ENCODE measurements around the gene CHCHD10.
A peak's percentile ranks its signal among the peaks of the same experiment; 100 is the strongest.

The CHCHD10 gene

GRCh38 chr22:23754220-23754919 lies 13.4 kb downstream of the CHCHD10 start, which contains the start of gene VPREB3:
VPREB3 (minus strand) TSS chr22:23754425; CDS start chr22:23754363, 62 bp downstream.
- no peak for DNase-seq
- Mint-ChIP-seq H3K4me3 (peak within 1 kb of the TSS; percentile 69 to 77), H3K36me3 (peaks cover 0 to 7% of the 10 kb centered on the region in 2 donors), H3K4me1 (peaks cover 46 to 83% of the 10 kb centered on the region in 2 donors), H3K27me3 (no peaks in the 10 kb centered on the region), H3K9me3 (peaks cover 0 to 2% of the 10 kb centered on the region in 2 donors), H3K27ac (peak within 1 kb of the TSS; percentile 82)
- no peak for ATAC-seq (replicated peaks)

- H3K4me1 Mint-ChIP-seq: peaks cover 46 to 83% of the 10 kb centered on the region in 2 donors
- H3K27me3 Mint-ChIP-seq: no peaks in the 10 kb centered on the region
- peaks cover 0 to 7% of the 10 kb centered on the region in 2 donors for H3K36me3 Mint-ChIP-seq
- H3K27ac Mint-ChIP-seq: peak overlapping the region; percentile 82
- peak overlapping the region; percentile 69 to 77 for H3K4me3 Mint-ChIP-seq
- peaks cover 0 to 2% of the 10 kb centered on the region in 2 donors for H3K9me3 Mint-ChIP-seq
- ATAC-seq (replicated peaks) (no peak), DNase-seq (no peak)
These were observed 14.4 kb downstream of the CHCHD10 start for GRCh38 chr22:23753385-23753784.

- peak; percentile 58 to 61 for ATAC-seq (replicated peaks)
- Mint-ChIP-seq H3K4me3 (peak overlapping the region; percentile 89 to 92), H3K27me3 (no peaks in the 10 kb centered on the region)
These were observed 15.0 kb downstream of the CHCHD10 start for GRCh38 chr22:23752750-23753149.

GRCh38 chr22:23752090-23752691 lies 15.6 kb downstream of the CHCHD10 start:
- Mint-ChIP-seq H3K4me3 (peak overlapping the region; percentile 89 to 92), H3K27ac (peak overlapping the region; percentile 97), H3K36me3 (peaks cover 0 to 7% of the 10 kb centered on the region in 2 donors), H3K27me3 (no peaks in the 10 kb centered on the region), H3K9me3 (peaks cover 0 to 2% of the 10 kb centered on the region in 2 donors), H3K4me1 (peaks cover 44 to 74% of the 10 kb centered on the region in 2 donors)
- DNase-seq (peak; percentile 89), ATAC-seq (replicated peaks) (peak; percentile 73 to 78)

More at GRCh38 chr22:23752750-23753149, 15.0 kb downstream of the CHCHD10 start:
- H3K36me3 Mint-ChIP-seq: peaks cover 0 to 7% of the 10 kb centered on the region in 2 donors
- peak; percentile 67 for DNase-seq
- H3K27ac Mint-ChIP-seq: peak overlapping the region; percentile 97
- peaks cover 46 to 80% of the 10 kb centered on the region in 2 donors for H3K4me1 Mint-ChIP-seq
- peaks cover 0 to 2% of the 10 kb centered on the region in 2 donors for H3K9me3 Mint-ChIP-seq

- Mint-ChIP-seq H3K4me3 (peak overlapping the region; percentile 89 to 92), H3K36me3 (peaks cover 2 to 11% of the 10 kb centered on the region in 2 donors), H3K4me1 (peaks cover 43 to 72% of the 10 kb centered on the region in 2 donors), H3K9me3 (no peaks in the 10 kb centered on the region), H3K27me3 (no peaks in the 10 kb centered on the region), H3K27ac (peak overlapping the region; percentile 97)
- ATAC-seq (replicated peaks) (peak; percentile 5 to 8), DNase-seq (peak; percentile 17)
These were observed 16.3 kb downstream of the CHCHD10 start for GRCh38 chr22:23751441-23751996.

GRCh38 chr22:23750714-23751440 lies 16.9 kb downstream of the CHCHD10 start, which contains the start of gene ZNF70:
ZNF70 (minus strand) TSS chr22:23751112; CDS start chr22:23745140, 5,972 bp downstream.
- Mint-ChIP-seq H3K27me3 (no peaks in the 10 kb centered on the region), H3K27ac (peak within 1 kb of the TSS; percentile 97), H3K4me3 (peak within 1 kb of the TSS; percentile 89 to 92), H3K9me3 (no peaks in the 10 kb centered on the region), H3K4me1 (peaks cover 44 to 74% of the 10 kb centered on the region in 2 donors), H3K36me3 (peaks cover 5 to 13% of the 10 kb centered on the region in 2 donors)
- ATAC-seq (replicated peaks): peak; percentile 71 to 75
- peak; percentile 82 for DNase-seq

GRCh38 chr22:23750367-23750713 lies 17.4 kb downstream of the CHCHD10 start:
- Mint-ChIP-seq H3K4me3 (peak overlapping the region; percentile 89 to 92), H3K27ac (peak overlapping the region; percentile 92), H3K9me3 (no peaks in the 10 kb centered on the region), H3K36me3 (peaks cover 5 to 14% of the 10 kb centered on the region in 2 donors), H3K4me1 (peaks cover 41 to 75% of the 10 kb centered on the region in 2 donors), H3K27me3 (no peaks in the 10 kb centered on the region)
- no peak for ATAC-seq (replicated peaks)
- DNase-seq: no peak

- Mint-ChIP-seq H3K4me3 (peak overlapping the region in 1 of 2 donors; percentile 92), H3K9me3 (no peaks in the 10 kb centered on the region), H3K27me3 (no peaks in the 10 kb centered on the region), H3K27ac (no peak overlapping the region), H3K36me3 (peaks cover 9 to 19% of the 10 kb centered on the region in 2 donors), H3K4me1 (peaks cover 37 to 72% of the 10 kb centered on the region in 2 donors)
- no peak for ATAC-seq (replicated peaks)
- DNase-seq: no peak
These were observed 17.9 kb downstream of the CHCHD10 start for GRCh38 chr22:23749841-23750301.

- Mint-ChIP-seq H3K36me3 (peaks cover 29 to 37% of the 10 kb centered on the region in 2 donors), H3K4me3 (no peak overlapping the region), H3K27me3 (no peaks in the 10 kb centered on the region), H3K9me3 (peaks cover 3 to 4% of the 10 kb centered on the region in 2 donors), H3K4me1 (peaks cover 14 to 38% of the 10 kb centered on the region in 2 donors), H3K27ac (no peak overlapping the region)
- no peak for DNase-seq
- no peak for ATAC-seq (replicated peaks)
These were observed 22.0 kb downstream of the CHCHD10 start for GRCh38 chr22:23745791-23746190.

- H3K9me3 Mint-ChIP-seq: peaks cover 3 to 4% of the 10 kb centered on the region in 2 donors
- H3K4me3 Mint-ChIP-seq: no peak overlapping the region
- H3K27ac Mint-ChIP-seq: peak overlapping the region; percentile 85
- no peaks in the 10 kb centered on the region for H3K27me3 Mint-ChIP-seq
- ATAC-seq (replicated peaks): no peak
- H3K36me3 Mint-ChIP-seq: peaks cover 29 to 33% of the 10 kb centered on the region in 2 donors
- DNase-seq: no peak
- H3K4me1 Mint-ChIP-seq: peaks cover 6 to 25% of the 10 kb centered on the region in 2 donors
These were observed 23.3 kb downstream of the CHCHD10 start for GRCh38 chr22:23744485-23744884.

GRCh38 chr22:23744001-23744400 lies 23.8 kb downstream of the CHCHD10 start:
- ATAC-seq (replicated peaks) (no peak), DNase-seq (no peak)
- Mint-ChIP-seq H3K4me3 (no peak overlapping the region), H3K4me1 (peaks cover 6 to 25% of the 10 kb centered on the region in 2 donors), H3K36me3 (peaks cover 29 to 33% of the 10 kb centered on the region in 2 donors), H3K27me3 (no peaks in the 10 kb centered on the region), H3K9me3 (peaks cover 3 to 4% of the 10 kb centered on the region in 2 donors), H3K27ac (no peak overlapping the region)

GRCh38 chr22:23743303-23743705 lies 24.5 kb downstream of the CHCHD10 start:
- no peak for ATAC-seq (replicated peaks)
- Mint-ChIP-seq H3K4me1 (peaks cover 6 to 25% of the 10 kb centered on the region in 2 donors), H3K36me3 (peaks cover 29 to 33% of the 10 kb centered on the region in 2 donors), H3K27ac (no peak overlapping the region), H3K4me3 (no peak overlapping the region), H3K27me3 (no peaks in the 10 kb centered on the region), H3K9me3 (peaks cover 3 to 4% of the 10 kb centered on the region in 2 donors)
- no peak for DNase-seq

GRCh38 chr22:23742505-23743264 lies 25.1 kb downstream of the CHCHD10 start:
- Mint-ChIP-seq H3K4me1 (peaks cover 6 to 25% of the 10 kb centered on the region in 2 donors), H3K36me3 (peaks cover 29 to 33% of the 10 kb centered on the region in 2 donors), H3K27ac (no peak overlapping the region), H3K4me3 (no peak overlapping the region), H3K27me3 (no peaks in the 10 kb centered on the region), H3K9me3 (peaks cover 3 to 4% of the 10 kb centered on the region in 2 donors)
- DNase-seq (no peak), ATAC-seq (replicated peaks) (no peak)
